NCI-H345 treated with DMSO at 0.1 percent for 48 hours (cell line): ENCODE measurements around the gene LRRC31.

Source experiments
- DNase-seq: peaks from one replicate; lab custom pipeline; 2025; ENCODE audit not compliant: unreplicated experiment; lab: John Stamatoyannopoulos, UW

LRRC31 gene

GRCh38 chr3:169864270-169864669, 5.5 kb downstream of the LRRC31 start:
- DNase-seq: no peak

- DNase-seq: peak; percentile 6
Observed at GRCh38 chr3:169863458-169863899, 6.3 kb downstream of the LRRC31 start.

GRCh38 chr3:169861871-169862270, 7.9 kb downstream of the LRRC31 start:
- DNase-seq: no peak

- no peak for DNase-seq
Observed at GRCh38 chr3:169857811-169858210, 11.9 kb downstream of the LRRC31 start.

- DNase-seq: no peak
Observed at GRCh38 chr3:169855514-169855913, 14.2 kb downstream of the LRRC31 start.

GRCh38 chr3:169850618-169851017, 19.1 kb downstream of the LRRC31 start:
- DNase-seq: no peak

- DNase-seq: no peak
Observed at GRCh38 chr3:169848741-169849140, 21.0 kb downstream of the LRRC31 start.

- DNase-seq: peak; percentile 46
Observed at GRCh38 chr3:169847896-169848295, 21.8 kb downstream of the LRRC31 start.

- DNase-seq: no peak
Observed at GRCh38 chr3:169846458-169847193, 23.1 kb downstream of the LRRC31 start.

GRCh38 chr3:169842960-169843359, 26.8 kb downstream of the LRRC31 start:
- no peak for DNase-seq

- no peak for DNase-seq
Observed at GRCh38 chr3:169841171-169841570, 28.6 kb downstream of the LRRC31 start.

- no peak for DNase-seq
Observed at GRCh38 chr3:169838511-169839030, 31.2 kb downstream of the LRRC31 start.

- DNase-seq: no peak
Observed at GRCh38 chr3:169836942-169837275, 32.8 kb downstream of the LRRC31 start.

GRCh38 chr3:169836078-169836941, 33.4 kb downstream of the LRRC31 start:
- DNase-seq: no peak

GRCh38 chr3:169835533-169835932, 34.2 kb downstream of the LRRC31 start:
- DNase-seq: no peak

- no peak for DNase-seq
Observed at GRCh38 chr3:169827712-169828111, 42.0 kb downstream of the LRRC31 start.

GRCh38 chr3:169825316-169825715, 44.4 kb downstream of the LRRC31 start:
- DNase-seq: no peak

- DNase-seq: peak; percentile 47
Observed at GRCh38 chr3:169822983-169823382, 46.8 kb downstream of the LRRC31 start.

- DNase-seq: peak; percentile 40
Observed at GRCh38 chr3:169822540-169822939, 47.2 kb downstream of the LRRC31 start.

GRCh38 chr3:169822091-169822490, 47.6 kb downstream of the LRRC31 start:
- no peak for DNase-seq

- DNase-seq: no peak
Observed at GRCh38 chr3:169818316-169818715, 51.4 kb downstream of the LRRC31 start.

- DNase-seq: no peak
Observed at GRCh38 chr3:169815590-169816150, 54.1 kb downstream of the LRRC31 start.
